ENCODE data around the gene OSTC.

DNA sequence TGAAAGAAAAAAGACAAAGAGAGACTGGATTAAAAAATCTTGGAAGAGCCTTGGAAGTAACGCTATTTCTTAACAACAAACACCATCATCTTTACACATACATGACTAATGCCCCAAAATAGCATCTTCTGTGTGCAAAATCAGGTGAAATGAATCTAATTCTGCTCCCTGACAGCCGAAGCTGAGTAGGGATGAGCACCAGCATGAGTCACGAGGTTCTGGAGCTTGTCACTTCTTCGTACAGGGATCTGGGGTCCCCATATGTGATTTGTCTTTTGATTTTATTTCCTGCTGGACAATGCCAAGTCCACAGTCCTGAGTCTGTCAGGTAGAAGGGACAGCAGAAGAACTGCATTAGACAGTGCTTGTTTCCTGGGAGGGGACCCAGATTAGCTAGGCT, 55.9 kb downstream of the OSTC start:
- TF ChIP-seq, protein P1, sequence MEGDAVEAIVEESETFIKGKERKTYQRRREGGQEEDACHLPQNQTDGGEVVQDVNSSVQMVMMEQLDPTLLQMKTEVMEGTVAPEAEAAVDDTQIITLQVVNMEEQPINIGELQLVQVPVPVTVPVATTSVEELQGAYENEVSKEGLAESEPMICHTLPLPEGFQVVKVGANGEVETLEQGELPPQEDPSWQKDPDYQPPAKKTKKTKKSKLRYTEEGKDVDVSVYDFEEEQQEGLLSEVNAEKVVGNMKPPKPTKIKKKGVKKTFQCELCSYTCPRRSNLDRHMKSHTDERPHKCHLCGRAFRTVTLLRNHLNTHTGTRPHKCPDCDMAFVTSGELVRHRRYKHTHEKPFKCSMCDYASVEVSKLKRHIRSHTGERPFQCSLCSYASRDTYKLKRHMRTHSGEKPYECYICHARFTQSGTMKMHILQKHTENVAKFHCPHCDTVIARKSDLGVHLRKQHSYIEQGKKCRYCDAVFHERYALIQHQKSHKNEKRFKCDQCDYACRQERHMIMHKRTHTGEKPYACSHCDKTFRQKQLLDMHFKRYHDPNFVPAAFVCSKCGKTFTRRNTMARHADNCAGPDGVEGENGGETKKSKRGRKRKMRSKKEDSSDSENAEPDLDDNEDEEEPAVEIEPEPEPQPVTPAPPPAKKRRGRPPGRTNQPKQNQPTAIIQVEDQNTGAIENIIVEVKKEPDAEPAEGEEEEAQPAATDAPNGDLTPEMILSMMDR (IDR thresholded peaks at IDR 0.05; ENCODE audit: insufficient read depth, low read length), result no peak
- TF ChIP-seq POLR2AphosphoS5 (IDR thresholded peaks at IDR 0.05; ENCODE audit: low read depth) (no peak), SPI1 (IDR thresholded peaks at IDR 0.05; ENCODE audit: borderline replicate concordance, low read depth) (no peak), GABPA (IDR thresholded peaks at IDR 0.05; ENCODE audit: low read depth) (no peak)
- TF ChIP-seq, protein P2, sequence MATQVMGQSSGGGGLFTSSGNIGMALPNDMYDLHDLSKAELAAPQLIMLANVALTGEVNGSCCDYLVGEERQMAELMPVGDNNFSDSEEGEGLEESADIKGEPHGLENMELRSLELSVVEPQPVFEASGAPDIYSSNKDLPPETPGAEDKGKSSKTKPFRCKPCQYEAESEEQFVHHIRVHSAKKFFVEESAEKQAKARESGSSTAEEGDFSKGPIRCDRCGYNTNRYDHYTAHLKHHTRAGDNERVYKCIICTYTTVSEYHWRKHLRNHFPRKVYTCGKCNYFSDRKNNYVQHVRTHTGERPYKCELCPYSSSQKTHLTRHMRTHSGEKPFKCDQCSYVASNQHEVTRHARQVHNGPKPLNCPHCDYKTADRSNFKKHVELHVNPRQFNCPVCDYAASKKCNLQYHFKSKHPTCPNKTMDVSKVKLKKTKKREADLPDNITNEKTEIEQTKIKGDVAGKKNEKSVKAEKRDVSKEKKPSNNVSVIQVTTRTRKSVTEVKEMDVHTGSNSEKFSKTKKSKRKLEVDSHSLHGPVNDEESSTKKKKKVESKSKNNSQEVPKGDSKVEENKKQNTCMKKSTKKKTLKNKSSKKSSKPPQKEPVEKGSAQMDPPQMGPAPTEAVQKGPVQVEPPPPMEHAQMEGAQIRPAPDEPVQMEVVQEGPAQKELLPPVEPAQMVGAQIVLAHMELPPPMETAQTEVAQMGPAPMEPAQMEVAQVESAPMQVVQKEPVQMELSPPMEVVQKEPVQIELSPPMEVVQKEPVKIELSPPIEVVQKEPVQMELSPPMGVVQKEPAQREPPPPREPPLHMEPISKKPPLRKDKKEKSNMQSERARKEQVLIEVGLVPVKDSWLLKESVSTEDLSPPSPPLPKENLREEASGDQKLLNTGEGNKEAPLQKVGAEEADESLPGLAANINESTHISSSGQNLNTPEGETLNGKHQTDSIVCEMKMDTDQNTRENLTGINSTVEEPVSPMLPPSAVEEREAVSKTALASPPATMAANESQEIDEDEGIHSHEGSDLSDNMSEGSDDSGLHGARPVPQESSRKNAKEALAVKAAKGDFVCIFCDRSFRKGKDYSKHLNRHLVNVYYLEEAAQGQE (IDR thresholded peaks at IDR 0.05; ENCODE audit: insufficient replicate concordance, low read depth), result no peak

Data from HL-60 (cell line).